ENCODE measurements around the gene PALD1.

The PALD1 gene

GRCh38 chr10:70536196-70536861 is 57.8 kb downstream of the PALD1 start:
- no peak overlapping the region for H2BK12ac ChIP-seq (ENCODE audit: low read length)
- H3K79me2 ChIP-seq (ENCODE audit: control insufficient read depth, insufficient read depth, low read length, poor library complexity), result no peaks in the 10 kb centered on the region
- H3K27me3 ChIP-seq (ENCODE audit: insufficient read depth, low read length), result no peaks in the 10 kb centered on the region
- no peak overlapping the region for H3K4me2 ChIP-seq (ENCODE audit: low read length)
- H3K18ac ChIP-seq (ENCODE audit: low read length), result no peak overlapping the region
- no peak overlapping the region for H3K4me3 ChIP-seq (ENCODE audit: low read depth, low read length)
- H3K79me1 ChIP-seq (ENCODE audit: low read length), result no peaks in the 10 kb centered on the region
- H2AFZ ChIP-seq (ENCODE audit: insufficient read depth, low read length, poor library complexity), result no peak overlapping the region
- no peak overlapping the region for H3K14ac ChIP-seq (ENCODE audit: low read length)
- H3K23ac ChIP-seq (ENCODE audit: low read length), result no peak overlapping the region
- no peak overlapping the region for H2AK5ac ChIP-seq (ENCODE audit: low read length)
- H3K9me3 ChIP-seq (ENCODE audit: insufficient read depth, low read depth, low read length), result no peaks in the 10 kb centered on the region
- H4K12ac ChIP-seq (ENCODE audit: low read depth, low read length), result no peak overlapping the region
- no peaks in the 10 kb centered on the region for H3K36me3 ChIP-seq (ENCODE audit: control insufficient read depth in 1 of 2, insufficient read depth in 2 of 2, low read length in 2 of 2)
- H3K27ac ChIP-seq (ENCODE audit: low read depth, low read length), result no peak overlapping the region
- DNase-seq, result no peak
- H3K4me1 ChIP-seq (ENCODE audit: control insufficient read depth in 1 of 2, insufficient read depth in 2 of 2, low read length in 2 of 2), result no peaks in the 10 kb centered on the region
- no peak overlapping the region for H2BK120ac ChIP-seq (ENCODE audit: insufficient read depth, low read length, poor library complexity)
- no peak overlapping the region for H3K4ac ChIP-seq (ENCODE audit: low read depth, low read length)
- no peak overlapping the region for H2BK5ac ChIP-seq (ENCODE audit: low read depth, low read length, poor library complexity)
- H4K8ac ChIP-seq (ENCODE audit: low read depth, low read length), result no peak overlapping the region
- H4K91ac ChIP-seq (ENCODE audit: low read depth, low read length), result no peak overlapping the region
- no CpG with 5 or more reads among the region's 8 CpGs for WGBS (ENCODE audit: extremely low coverage, insufficient coverage, insufficient read length)
- H3K9ac ChIP-seq (ENCODE audit: low read length), result no peak overlapping the region

GRCh38 chr10:70537398-70538194 is 59.0 kb downstream of the PALD1 start:
- no peaks in the 10 kb centered on the region for H3K4me1 ChIP-seq (ENCODE audit: control insufficient read depth in 1 of 2, insufficient read depth in 2 of 2, low read length in 2 of 2)
- no peak overlapping the region for H3K23ac ChIP-seq (ENCODE audit: low read length)
- no peaks in the 10 kb centered on the region for H3K36me3 ChIP-seq (ENCODE audit: control insufficient read depth in 1 of 2, insufficient read depth in 2 of 2, low read length in 2 of 2)
- no peak overlapping the region for H3K18ac ChIP-seq (ENCODE audit: low read length)
- no peak overlapping the region for H2BK120ac ChIP-seq (ENCODE audit: insufficient read depth, low read length, poor library complexity)
- H2AFZ ChIP-seq (ENCODE audit: insufficient read depth, low read length, poor library complexity), result no peak overlapping the region
- H3K9me3 ChIP-seq (ENCODE audit: insufficient read depth, low read depth, low read length), result no peaks in the 10 kb centered on the region
- H3K27me3 ChIP-seq (ENCODE audit: insufficient read depth, low read length), result no peaks in the 10 kb centered on the region
- no peak overlapping the region for H3K4me3 ChIP-seq (ENCODE audit: low read depth, low read length)
- H3K14ac ChIP-seq (ENCODE audit: low read length), result no peak overlapping the region
- no peak overlapping the region for H2AK5ac ChIP-seq (ENCODE audit: low read length)
- no peaks in the 10 kb centered on the region for H3K79me1 ChIP-seq (ENCODE audit: low read length)
- peak; percentile 41 to 42 for DNase-seq
- no peak overlapping the region for H3K4me2 ChIP-seq (ENCODE audit: low read length)
- no peak overlapping the region for H2BK5ac ChIP-seq (ENCODE audit: low read depth, low read length, poor library complexity)
- no peak overlapping the region for H3K9ac ChIP-seq (ENCODE audit: low read length)
- no peak overlapping the region for H3K4ac ChIP-seq (ENCODE audit: low read depth, low read length)
- H4K91ac ChIP-seq (ENCODE audit: low read depth, low read length), result no peak overlapping the region
- no CpG with 5 or more reads among the region's 15 CpGs for WGBS (ENCODE audit: extremely low coverage, insufficient coverage, insufficient read length)
- no peak overlapping the region for H3K27ac ChIP-seq (ENCODE audit: low read depth, low read length)
- no peak overlapping the region for H4K8ac ChIP-seq (ENCODE audit: low read depth, low read length)
- H3K79me2 ChIP-seq (ENCODE audit: control insufficient read depth, insufficient read depth, low read length, poor library complexity), result no peaks in the 10 kb centered on the region
- no peak overlapping the region for H4K12ac ChIP-seq (ENCODE audit: low read depth, low read length)
- H2BK12ac ChIP-seq (ENCODE audit: low read length), result no peak overlapping the region

DNA sequence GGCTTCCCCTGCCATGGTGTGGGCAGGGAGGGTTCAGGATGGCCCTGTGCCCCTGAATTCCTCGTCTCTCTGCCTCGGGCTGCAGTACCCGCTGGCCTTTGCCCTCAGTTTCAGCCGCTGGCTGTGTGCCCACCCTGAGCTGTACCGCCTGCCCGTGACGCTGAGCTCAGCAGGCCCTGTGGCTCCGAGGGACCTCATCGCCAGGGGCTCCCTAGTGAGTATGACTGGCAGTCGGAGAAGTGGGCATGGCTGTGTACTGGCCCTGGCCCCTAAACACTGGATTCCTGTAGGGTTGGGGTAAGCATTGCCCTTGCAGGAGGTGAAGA is 59.6 kb downstream of the PALD1 start:
- Histone ChIP-seq H2BK120ac (ENCODE audit: insufficient read depth, low read length, poor library complexity) (no peak overlapping the region), H4K91ac (ENCODE audit: low read depth, low read length) (no peak overlapping the region), H4K12ac (ENCODE audit: low read depth, low read length) (no peak overlapping the region), H2AK5ac (ENCODE audit: low read length) (no peak overlapping the region), H3K4me3 (ENCODE audit: low read depth, low read length) (no peak overlapping the region), H3K79me1 (ENCODE audit: low read length) (no peaks in the 10 kb centered on the region), H3K9me3 (ENCODE audit: insufficient read depth, low read depth, low read length) (no peaks in the 10 kb centered on the region), H3K4ac (ENCODE audit: low read depth, low read length) (no peak overlapping the region), H4K8ac (ENCODE audit: low read depth, low read length) (no peak overlapping the region), H2AFZ (ENCODE audit: insufficient read depth, low read length, poor library complexity) (no peak overlapping the region), H3K79me2 (ENCODE audit: control insufficient read depth, insufficient read depth, low read length, poor library complexity) (no peaks in the 10 kb centered on the region), H3K9ac (ENCODE audit: low read length) (no peak overlapping the region), H3K23ac (ENCODE audit: low read length) (no peak overlapping the region), H3K4me2 (ENCODE audit: low read length) (no peak overlapping the region), H3K18ac (ENCODE audit: low read length) (no peak overlapping the region), H2BK12ac (ENCODE audit: low read length) (no peak overlapping the region), H3K4me1 (ENCODE audit: control insufficient read depth in 1 of 2, insufficient read depth in 2 of 2, low read length in 2 of 2) (no peaks in the 10 kb centered on the region), H2BK5ac (ENCODE audit: low read depth, low read length, poor library complexity) (no peak overlapping the region), H3K14ac (ENCODE audit: low read length) (no peak overlapping the region), H3K27me3 (ENCODE audit: insufficient read depth, low read length) (no peaks in the 10 kb centered on the region), H3K36me3 (ENCODE audit: control insufficient read depth in 1 of 2, insufficient read depth in 2 of 2, low read length in 2 of 2) (no peaks in the 10 kb centered on the region), H3K27ac (ENCODE audit: low read depth, low read length) (no peak overlapping the region)
- no CpG with 5 or more reads among the region's 10 CpGs for WGBS (ENCODE audit: extremely low coverage, insufficient coverage, insufficient read length)
- DNase-seq, result no peak

GRCh38 chr10:70538731-70539338 is 60.3 kb downstream of the PALD1 start:
- Histone ChIP-seq H3K9ac (ENCODE audit: low read length) (no peak overlapping the region), H3K27me3 (ENCODE audit: insufficient read depth, low read length) (no peaks in the 10 kb centered on the region), H3K79me2 (ENCODE audit: control insufficient read depth, insufficient read depth, low read length, poor library complexity) (no peaks in the 10 kb centered on the region), H3K36me3 (ENCODE audit: control insufficient read depth in 1 of 2, insufficient read depth in 2 of 2, low read length in 2 of 2) (no peaks in the 10 kb centered on the region), H3K18ac (ENCODE audit: low read length) (no peak overlapping the region), H3K27ac (ENCODE audit: low read depth, low read length) (no peak overlapping the region), H3K4me3 (ENCODE audit: low read depth, low read length) (no peak overlapping the region), H3K4me2 (ENCODE audit: low read length) (no peak overlapping the region), H3K79me1 (ENCODE audit: low read length) (no peaks in the 10 kb centered on the region), H3K14ac (ENCODE audit: low read length) (no peak overlapping the region), H2AK5ac (ENCODE audit: low read length) (no peak overlapping the region), H2BK120ac (ENCODE audit: insufficient read depth, low read length, poor library complexity) (no peak overlapping the region), H4K91ac (ENCODE audit: low read depth, low read length) (no peak overlapping the region), H4K8ac (ENCODE audit: low read depth, low read length) (no peak overlapping the region), H2BK12ac (ENCODE audit: low read length) (no peak overlapping the region), H4K12ac (ENCODE audit: low read depth, low read length) (no peak overlapping the region), H3K4ac (ENCODE audit: low read depth, low read length) (no peak overlapping the region), H3K23ac (ENCODE audit: low read length) (no peak overlapping the region), H2BK5ac (ENCODE audit: low read depth, low read length, poor library complexity) (no peak overlapping the region), H3K9me3 (ENCODE audit: insufficient read depth, low read depth, low read length) (no peaks in the 10 kb centered on the region), H3K4me1 (ENCODE audit: control insufficient read depth in 1 of 2, insufficient read depth in 2 of 2, low read length in 2 of 2) (no peaks in the 10 kb centered on the region), H2AFZ (ENCODE audit: insufficient read depth, low read length, poor library complexity) (no peak overlapping the region)
- no peak for DNase-seq
- no CpG with 5 or more reads among the region's 27 CpGs for WGBS (ENCODE audit: extremely low coverage, insufficient coverage, insufficient read length)

All from trophoblast cell (in vitro differentiated cells and primary cell).